HG03097 (cell line): ENCODE data around the gene SORCS2.

ENCODE experiments used
- ATAC-seq: cut with Tn5 transposase; IDR thresholded peaks from one replicate; pipeline ENCODE4 v1.9.1; 2021; ENCODE audit not compliant: unreplicated experiment, low FRiP score

The SORCS2 gene

GRCh38 chr4:7683126-7683703, 490.9 kb downstream of the SORCS2 start:
- no peak for ATAC-seq

- ATAC-seq = no peak
Observed at GRCh38 chr4:7684294-7684693, 492.0 kb downstream of the SORCS2 start.

GRCh38 chr4:7686070-7686870, 493.9 kb downstream of the SORCS2 start:
- ATAC-seq = no peak

- ATAC-seq = no peak
Observed at GRCh38 chr4:7687006-7687405, 494.7 kb downstream of the SORCS2 start.

GRCh38 chr4:7687796-7688195, 495.5 kb downstream of the SORCS2 start:
- no peak for ATAC-seq

- ATAC-seq = no peak
Observed at GRCh38 chr4:7689773-7690693, 497.7 kb downstream of the SORCS2 start.

- no peak for ATAC-seq
Observed at GRCh38 chr4:7691061-7691460, 498.7 kb downstream of the SORCS2 start.

- no peak for ATAC-seq
Observed at GRCh38 chr4:7691982-7692381, 499.6 kb downstream of the SORCS2 start.

- ATAC-seq = no peak
Observed at GRCh38 chr4:7692451-7693236, 500.3 kb downstream of the SORCS2 start.

GRCh38 chr4:7693237-7693608, 500.9 kb downstream of the SORCS2 start:
- no peak for ATAC-seq

- ATAC-seq = no peak
Observed at GRCh38 chr4:7693711-7694110, 501.4 kb downstream of the SORCS2 start.

GRCh38 chr4:7694324-7694723, 502.0 kb downstream of the SORCS2 start:
- no peak for ATAC-seq

GRCh38 chr4:7697343-7697742, 505.0 kb downstream of the SORCS2 start:
- no peak for ATAC-seq

GRCh38 chr4:7697821-7698220, 505.5 kb downstream of the SORCS2 start:
- ATAC-seq = no peak

- no peak for ATAC-seq
Observed at GRCh38 chr4:7698584-7698983, 506.2 kb downstream of the SORCS2 start.

GRCh38 chr4:7699031-7699430, 506.7 kb downstream of the SORCS2 start:
- ATAC-seq = no peak

GRCh38 chr4:7699825-7700224, 507.5 kb downstream of the SORCS2 start:
- no peak for ATAC-seq

- no peak for ATAC-seq
Observed at GRCh38 chr4:7700665-7701064, 508.3 kb downstream of the SORCS2 start.

GRCh38 chr4:7701866-7702649, 509.7 kb downstream of the SORCS2 start:
- ATAC-seq = no peak

GRCh38 chr4:7703688-7704087, 511.4 kb downstream of the SORCS2 start:
- ATAC-seq = no peak
